MV-4-11 (cell line): ENCODE measurements around the gene DROSHA.
"Not testable (repeated sequence)": the region's sequence is repeated elsewhere in the genome, so short reads cannot be mapped to it uniquely, and the experiment has no call there.

Source experiments
- DNase-seq: peaks from one replicate; lab custom pipeline; 2025; lab: John Stamatoyannopoulos, UW

DROSHA gene

GRCh38 chr5:31415009-31415923, 116.6 kb downstream of the DROSHA start:
- DNase-seq: no peak

GRCh38 chr5:31413030-31413812, 118.7 kb downstream of the DROSHA start:
- DNase-seq: no peak

GRCh38 chr5:31412324-31412723, 119.6 kb downstream of the DROSHA start:
- no peak for DNase-seq

- DNase-seq: no peak
Measured at GRCh38 chr5:31410089-31410488, 121.8 kb downstream of the DROSHA start.

GRCh38 chr5:31408814-31409213, 123.1 kb downstream of the DROSHA start:
- DNase-seq: no peak

- no peak for DNase-seq
Measured at GRCh38 chr5:31407921-31408693, 123.8 kb downstream of the DROSHA start.

GRCh38 chr5:31404325-31404724, 127.6 kb downstream of the DROSHA start:
- DNase-seq: no peak

- DNase-seq: no peak
Measured at GRCh38 chr5:31401691-31402090, 130.2 kb downstream of the DROSHA start.

- no peak for DNase-seq
Measured at GRCh38 chr5:31397926-31398557, 133.9 kb downstream of the DROSHA start.

GRCh38 chr5:31396611-31397295, 135.1 kb downstream of the DROSHA start:
- DNase-seq: peak; percentile 46

GRCh38 chr5:31395450-31396045, 136.3 kb downstream of the DROSHA start:
- DNase-seq: not testable (repeated sequence)

- DNase-seq: peak; percentile 71
Measured at GRCh38 chr5:31393126-31393525, 138.8 kb downstream of the DROSHA start.

- DNase-seq: peak; percentile 88
Measured at GRCh38 chr5:31392061-31392460, 139.8 kb downstream of the DROSHA start.

- DNase-seq: no peak
Measured at GRCh38 chr5:31390256-31390655, 141.6 kb downstream of the DROSHA start.

GRCh38 chr5:31385774-31386537, 145.9 kb downstream of the DROSHA start:
- peak; percentile 46 for DNase-seq

GRCh38 chr5:31383734-31384133, 148.2 kb downstream of the DROSHA start:
- DNase-seq: no peak

GRCh38 chr5:31382051-31382878, 149.6 kb downstream of the DROSHA start:
- DNase-seq: peak; percentile 87

- DNase-seq: no peak
Measured at GRCh38 chr5:31381299-31381698, 150.6 kb downstream of the DROSHA start.

GRCh38 chr5:31380049-31380448, 151.8 kb downstream of the DROSHA start:
- DNase-seq: no peak
